PC-9 (cell line): Measurements from ENCODE around the gene ZNF692. TPM values are rescaled to one million over a fixed set of nuclear protein-coding genes. Genes with fewer than 3 reads are reported as not detected.

ENCODE experiments used
- BruUV-seq: library from RNA; stranded (reverse); fragments of 400-500 nt; replicated peaks from 2 replicates; lab custom pipeline; 2021; lab: Mats Ljungman, UMichigan
- CTCF ChIA-PET: fragments of 300-600 bp; sonication (Branson Sonifier 250); formaldehyde crosslinking; loops from one replicate; lab custom pipeline; 2022; ENCODE audit warnings: antibody characterized with exemption; lab: Charles Lee
- POLR2A ChIA-PET: fragments of 300-600 bp; sonication (Branson Sonifier 250); formaldehyde crosslinking; loops from one replicate; lab custom pipeline; 2022; ENCODE audit warnings: antibody characterized with exemption; ENCODE audit not compliant: unreplicated experiment; lab: Charles Lee
- DNase-seq, 2 experiments: peaks; one replicate each; pipeline versions ENCODE4 v3.0.0 to v3.0.0-alpha.2; 2015 to 2022; ENCODE audit warnings: mixed read lengths in 1 of 2
- H2AFZ ChIP-seq: fragments of 200-600 bp; sonication (generic); 2 replicates; pipeline ENCODE4 v1.8.1; 2017; ENCODE audit warnings: antibody characterized with exemption
- H3F3A ChIP-seq: fragments of 200-600 bp; sonication (generic); 2 replicates; pipeline ENCODE4 v1.8.1; 2017; ENCODE audit warnings: antibody characterized with exemption, mild to moderate bottlenecking, low read depth; ENCODE audit not compliant: insufficient read depth
- H3K27ac ChIP-seq: fragments of 200-600 bp; sonication (generic); 2 replicates; pipeline ENCODE4 v1.6.1; 2016; ENCODE audit warnings: mixed run types
- H3K27me3 ChIP-seq: fragments of 200-600 bp; sonication (generic); 2 replicates; pipeline ENCODE4 v1.6.1; 2016; ENCODE audit warnings: low read depth, mixed run types; ENCODE audit not compliant: insufficient read depth
- H3K36me3 ChIP-seq: fragments of 200-600 bp; sonication (generic); 2 replicates; pipeline ENCODE4 v1.6.1; 2016; ENCODE audit warnings: low read depth, mixed run types
- H3K4me1 ChIP-seq: fragments of 200-600 bp; sonication (generic); replicated peaks from 2 replicates; pipeline ENCODE4 v1.6.1; 2016; ENCODE audit warnings: mixed run types; ENCODE audit not compliant: insufficient read depth
- H3K4me2 ChIP-seq: fragments of 200-600 bp; sonication (generic); 2 replicates; pipeline ENCODE4 v1.6.1; 2017; ENCODE audit warnings: mixed run types
- H3K4me3 ChIP-seq: fragments of 200-600 bp; sonication (generic); 2 replicates; pipeline ENCODE4 v1.6.1; 2016; ENCODE audit warnings: mixed run types
- H3K79me2 ChIP-seq: fragments of 200-600 bp; sonication (generic); 2 replicates; pipeline ENCODE4 v1.6.1; 2017; ENCODE audit warnings: low read depth, mixed run types
- H3K9me2 ChIP-seq: fragments of 200-600 bp; sonication (generic); 2 replicates; pipeline ENCODE4 v1.8.1; 2017; ENCODE audit warnings: mild to moderate bottlenecking; ENCODE audit not compliant: insufficient read depth
- H3K9me3 ChIP-seq: fragments of 200-600 bp; sonication (generic); 2 replicates; pipeline ENCODE4 v1.8.1; 2016; ENCODE audit warnings: low read depth; ENCODE audit not compliant: insufficient read depth
- H4K20me1 ChIP-seq: fragments of 200-600 bp; sonication (generic); 2 replicates; pipeline ENCODE4 v1.8.1; 2017; ENCODE audit not compliant: insufficient read depth
- EZH2 ChIP-seq: fragments of 200-600 bp; sonication (generic); IDR thresholded peaks from 2 replicates; pipeline ENCODE4 v1.8.0; 2017; ENCODE audit warnings: antibody characterized with exemption, low read depth
- intact Hi-C: fragments of 100-400 bp; cut with micrococcal nuclease; formaldehyde crosslinking; loops from one replicate; pipeline ENCODE4 v1.10.0; 2022; ENCODE audit not compliant: unreplicated experiment
- total RNA-seq: library from RNA; stranded (reverse); gene quantifications from 2 replicates; pipeline ENCODE4 v1.2.3, GENCODE V29; 2021
- TF ChIP-seq, protein P1 (sequence below): fragments of 200-600 bp; sonication (generic); conservative IDR thresholded peaks from 2 replicates; pipeline ENCODE4 v1.6.1; 2017; ENCODE audit warnings: mixed run types, antibody characterized with exemption, mild to moderate bottlenecking, moderate library complexity

The ZNF692 gene
- total RNA-seq, 1 experiment from 2014 or later = 46.6 TPM

DNA sequence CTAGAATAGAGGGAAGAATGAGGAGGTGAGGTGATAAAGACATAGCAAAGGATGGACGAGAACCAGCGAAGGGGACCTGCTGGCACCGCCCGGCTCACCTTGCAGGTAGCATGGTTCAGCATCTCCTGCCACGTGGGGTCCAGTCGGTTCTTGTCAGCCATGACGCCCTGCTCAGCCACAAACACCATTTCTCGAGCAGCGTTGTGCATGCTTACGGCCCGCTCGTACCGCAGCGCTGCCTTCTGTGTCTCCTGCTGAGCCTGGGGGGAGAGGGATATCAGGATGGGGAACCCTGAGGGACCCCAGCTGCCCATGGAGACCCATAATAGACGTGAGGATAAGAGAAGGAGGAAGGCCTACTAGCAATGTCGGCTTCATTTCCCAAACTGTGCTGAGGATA lies 44.5 kb downstream of the ZNF692 start:
- Histone ChIP-seq H3K79me2 (no peaks in the 10 kb centered on the region), H3K4me2 (no peak overlapping the region), H3K9me3 (no peaks in the 10 kb centered on the region), H4K20me1 (no peaks in the 10 kb centered on the region), H3F3A (no peaks in the 10 kb centered on the region), H3K27me3 (no peaks in the 10 kb centered on the region), H3K36me3 (no peaks in the 10 kb centered on the region), H3K4me1 (no peaks in the 10 kb centered on the region), H3K27ac (no peak overlapping the region), H2AFZ (no peak overlapping the region), H3K4me3 (no peak overlapping the region), H3K9me2 (no peaks in the 10 kb centered on the region)
- ChIA-PET CTCF (no interaction called here), POLR2A (no interaction called here)
- TF ChIP-seq, protein P1, sequence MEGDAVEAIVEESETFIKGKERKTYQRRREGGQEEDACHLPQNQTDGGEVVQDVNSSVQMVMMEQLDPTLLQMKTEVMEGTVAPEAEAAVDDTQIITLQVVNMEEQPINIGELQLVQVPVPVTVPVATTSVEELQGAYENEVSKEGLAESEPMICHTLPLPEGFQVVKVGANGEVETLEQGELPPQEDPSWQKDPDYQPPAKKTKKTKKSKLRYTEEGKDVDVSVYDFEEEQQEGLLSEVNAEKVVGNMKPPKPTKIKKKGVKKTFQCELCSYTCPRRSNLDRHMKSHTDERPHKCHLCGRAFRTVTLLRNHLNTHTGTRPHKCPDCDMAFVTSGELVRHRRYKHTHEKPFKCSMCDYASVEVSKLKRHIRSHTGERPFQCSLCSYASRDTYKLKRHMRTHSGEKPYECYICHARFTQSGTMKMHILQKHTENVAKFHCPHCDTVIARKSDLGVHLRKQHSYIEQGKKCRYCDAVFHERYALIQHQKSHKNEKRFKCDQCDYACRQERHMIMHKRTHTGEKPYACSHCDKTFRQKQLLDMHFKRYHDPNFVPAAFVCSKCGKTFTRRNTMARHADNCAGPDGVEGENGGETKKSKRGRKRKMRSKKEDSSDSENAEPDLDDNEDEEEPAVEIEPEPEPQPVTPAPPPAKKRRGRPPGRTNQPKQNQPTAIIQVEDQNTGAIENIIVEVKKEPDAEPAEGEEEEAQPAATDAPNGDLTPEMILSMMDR = no peak
- no peak for TF ChIP-seq EZH2
- no TSS peak for BruUV-seq
- no peak for DNase-seq
- intact Hi-C loops = no loop called here

- CTCF ChIA-PET = no interaction called here
- no peaks in the 10 kb centered on the region for H3K9me3 ChIP-seq
- no peak overlapping the region for H3K4me2 ChIP-seq
- H3K4me1 ChIP-seq = no peaks in the 10 kb centered on the region
- no peaks in the 10 kb centered on the region for H3K36me3 ChIP-seq
- no peaks in the 10 kb centered on the region for H3K79me2 ChIP-seq
- no peaks in the 10 kb centered on the region for H3F3A ChIP-seq
- no TSS peak for BruUV-seq
- no peak overlapping the region for H3K27ac ChIP-seq
- H4K20me1 ChIP-seq = no peaks in the 10 kb centered on the region
- no peak for TF ChIP-seq EZH2
- TF ChIP-seq, protein P1 = no peak
- DNase-seq = no peak
- POLR2A ChIA-PET = no interaction called here
- H2AFZ ChIP-seq = no peak overlapping the region
- intact Hi-C loops = no loop called here
- H3K27me3 ChIP-seq = no peaks in the 10 kb centered on the region
- no peak overlapping the region for H3K4me3 ChIP-seq
- H3K9me2 ChIP-seq = no peaks in the 10 kb centered on the region
Observed at GRCh38 chr1:248813546-248813945, 45.3 kb downstream of the ZNF692 start.

- intact Hi-C loops = no loop called here
- H2AFZ ChIP-seq = no peak overlapping the region
- no peaks in the 10 kb centered on the region for H3K36me3 ChIP-seq
- no peaks in the 10 kb centered on the region for H3K27me3 ChIP-seq
- no peaks in the 10 kb centered on the region for H3K79me2 ChIP-seq
- POLR2A ChIA-PET = no interaction called here
- CTCF ChIA-PET = no interaction called here
- H3K4me1 ChIP-seq = no peaks in the 10 kb centered on the region
- H3K4me2 ChIP-seq = no peak overlapping the region
- H3K9me3 ChIP-seq = no peaks in the 10 kb centered on the region
- H3K4me3 ChIP-seq = no peak overlapping the region
- TF ChIP-seq EZH2 = no peak
- TF ChIP-seq, protein P1 = no peak
- H3K27ac ChIP-seq = no peak overlapping the region
- no TSS peak for BruUV-seq
- DNase-seq = no peak
- H4K20me1 ChIP-seq = no peaks in the 10 kb centered on the region
- H3F3A ChIP-seq = no peaks in the 10 kb centered on the region
- no peaks in the 10 kb centered on the region for H3K9me2 ChIP-seq
Observed at GRCh38 chr1:248812736-248813425, 46.0 kb downstream of the ZNF692 start.
